Effector memory CD4-positive, alpha-beta T cell (primary cell): Measurements from ENCODE around the gene TMSB4X.
"Not testable (repeated sequence)": the region's sequence is repeated elsewhere in the genome, so short reads cannot be mapped to it uniquely, and the experiment has no call there.

Experiments
- DNase-seq, 3 donors: peaks; one replicate each; pipeline ENCODE4 v3.0.0-alpha.2; 2020
- H3K27ac ChIP-seq: 2 replicates; pipeline ENCODE4 v1.7.0; 2013; ENCODE audit warnings: mild to moderate bottlenecking, low read length, moderate library complexity; ENCODE audit not compliant: insufficient read depth, poor library complexity, severe bottlenecking
- H3K27me3 ChIP-seq: replicated peaks from 2 replicates; pipeline ENCODE4 v1.7.0; 2013; ENCODE audit warnings: mild to moderate bottlenecking, low read length; ENCODE audit not compliant: insufficient read depth, control insufficient read depth, poor library complexity, severe bottlenecking
- H3K36me3 ChIP-seq: 2 replicates; pipeline ENCODE4 v1.7.0; 2013; ENCODE audit warnings: mild to moderate bottlenecking, low read length, moderate library complexity; ENCODE audit not compliant: control insufficient read depth, insufficient read depth
- H3K4me1 ChIP-seq: 2 replicates; pipeline ENCODE4 v1.7.0; 2013; ENCODE audit warnings: low read length, mild to moderate bottlenecking; ENCODE audit not compliant: control insufficient read depth, insufficient read depth, poor library complexity, severe bottlenecking
- H3K4me3 ChIP-seq: 2 replicates; pipeline ENCODE4 v1.7.0; 2013; ENCODE audit warnings: low read length, low read depth, mild to moderate bottlenecking; ENCODE audit not compliant: insufficient read depth, poor library complexity, severe bottlenecking
- H3K9me3 ChIP-seq: 2 replicates; pipeline ENCODE4 v1.7.0; 2013; ENCODE audit warnings: mild to moderate bottlenecking, low read length, moderate library complexity; ENCODE audit not compliant: control insufficient read depth

Gene TMSB4X

DNA sequence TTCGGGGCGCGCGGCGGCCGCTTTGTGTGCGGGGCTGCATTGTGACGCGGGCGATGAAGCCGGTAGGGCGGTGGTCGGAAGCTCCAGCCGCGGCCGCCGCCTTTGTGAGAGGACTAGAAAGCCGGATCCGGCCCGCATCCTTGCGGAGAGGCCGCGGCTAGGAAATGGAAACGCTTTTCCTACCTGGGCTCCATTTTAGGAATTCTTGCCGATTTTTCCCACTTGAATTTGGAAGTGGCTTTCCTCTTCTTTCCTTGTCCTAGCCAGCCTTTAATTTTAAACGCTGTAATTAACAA, 708 bp downstream of the TMSB4X start:
- no peaks in the 10 kb centered on the region for H3K9me3 ChIP-seq
- no peak for DNase-seq
- H3K4me1 ChIP-seq, result peaks cover 13% of the 10 kb centered on the region
- no peaks in the 10 kb centered on the region for H3K27me3 ChIP-seq
- peak overlapping the region; percentile 90 for H3K27ac ChIP-seq
- H3K4me3 ChIP-seq, result peak overlapping the region; percentile 71
- peaks cover 13% of the 10 kb centered on the region for H3K36me3 ChIP-seq

DNA sequence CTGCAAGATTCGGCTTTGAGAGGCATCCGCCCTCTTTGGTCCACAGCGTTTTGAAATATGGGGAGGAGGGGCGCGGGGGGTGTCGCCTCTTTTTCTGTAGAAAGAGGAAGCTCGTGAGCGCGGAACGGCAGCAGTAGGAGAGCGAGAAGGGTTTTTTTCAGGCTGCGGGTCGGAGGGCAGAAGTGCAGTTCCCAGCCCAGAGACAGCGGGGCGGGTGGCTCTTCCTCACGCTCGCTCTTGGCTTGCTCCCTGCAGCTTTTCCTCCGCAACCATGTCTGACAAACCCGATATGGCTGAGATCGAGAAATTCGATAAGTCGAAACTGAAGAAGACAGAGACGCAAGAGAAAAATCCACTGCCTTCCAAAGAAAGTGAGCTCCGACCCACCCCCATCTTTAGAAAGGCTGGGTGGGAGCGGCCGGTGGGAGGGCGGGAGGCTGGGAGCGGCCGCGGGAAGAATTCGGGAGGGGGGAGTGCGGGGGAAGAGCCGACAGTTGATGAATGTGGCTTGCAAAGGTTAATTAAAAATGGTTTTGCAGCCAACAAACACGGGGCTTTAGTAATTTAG, 1.2 kb downstream of the TMSB4X start:
- Histone ChIP-seq H3K4me3 (peak overlapping the region; percentile 71), H3K27me3 (no peaks in the 10 kb centered on the region), H3K4me1 (peaks cover 13% of the 10 kb centered on the region), H3K27ac (peak overlapping the region; percentile 90), H3K9me3 (no peaks in the 10 kb centered on the region), H3K36me3 (peaks cover 13% of the 10 kb centered on the region)
- DNase-seq, result no peak

DNA sequence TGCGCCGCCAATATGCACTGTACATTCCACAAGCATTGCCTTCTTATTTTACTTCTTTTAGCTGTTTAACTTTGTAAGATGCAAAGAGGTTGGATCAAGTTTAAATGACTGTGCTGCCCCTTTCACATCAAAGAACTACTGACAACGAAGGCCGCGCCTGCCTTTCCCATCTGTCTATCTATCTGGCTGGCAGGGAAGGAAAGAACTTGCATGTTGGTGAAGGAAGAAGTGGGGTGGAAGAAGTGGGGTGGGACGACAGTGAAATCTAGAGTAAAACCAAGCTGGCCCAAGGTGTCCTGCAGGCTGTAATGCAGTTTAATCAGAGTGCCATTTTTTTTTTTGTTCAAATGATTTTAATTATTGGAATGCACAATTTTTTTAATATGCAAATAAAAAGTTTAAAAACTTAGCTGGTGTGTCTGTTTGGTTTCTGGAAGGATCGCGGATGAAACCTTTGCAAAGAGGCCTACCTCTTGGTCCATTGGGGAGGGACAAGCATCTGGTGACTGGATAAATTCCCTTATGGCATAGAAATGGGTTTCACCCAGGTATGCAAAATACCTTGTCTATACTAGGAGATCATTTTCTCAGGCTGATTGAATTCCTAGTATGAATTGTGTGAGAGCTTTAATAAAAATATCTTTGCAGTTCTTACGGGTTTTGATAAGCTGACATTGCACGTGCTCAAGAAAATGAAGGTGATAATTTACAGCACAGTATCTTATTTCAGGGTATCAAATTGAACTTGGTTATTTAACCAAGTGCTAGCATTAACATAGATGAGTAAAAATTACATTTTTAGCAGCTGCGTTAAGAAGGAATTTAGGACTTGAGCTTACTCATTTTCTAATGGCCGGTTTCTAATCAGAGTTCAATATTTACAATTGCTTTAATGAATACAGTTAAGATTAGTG, 2.2 kb downstream of the TMSB4X start:
- peaks cover 13% of the 10 kb centered on the region for H3K36me3 ChIP-seq
- not testable (repeated sequence) for H3K27me3 ChIP-seq, H3K9me3 ChIP-seq, DNase-seq
- H3K4me1 ChIP-seq, result peaks cover 23% of the 10 kb centered on the region
- H3K4me3 ChIP-seq, result peak overlapping the region; percentile 71
- H3K27ac ChIP-seq, result peak overlapping the region; percentile 90

DNA sequence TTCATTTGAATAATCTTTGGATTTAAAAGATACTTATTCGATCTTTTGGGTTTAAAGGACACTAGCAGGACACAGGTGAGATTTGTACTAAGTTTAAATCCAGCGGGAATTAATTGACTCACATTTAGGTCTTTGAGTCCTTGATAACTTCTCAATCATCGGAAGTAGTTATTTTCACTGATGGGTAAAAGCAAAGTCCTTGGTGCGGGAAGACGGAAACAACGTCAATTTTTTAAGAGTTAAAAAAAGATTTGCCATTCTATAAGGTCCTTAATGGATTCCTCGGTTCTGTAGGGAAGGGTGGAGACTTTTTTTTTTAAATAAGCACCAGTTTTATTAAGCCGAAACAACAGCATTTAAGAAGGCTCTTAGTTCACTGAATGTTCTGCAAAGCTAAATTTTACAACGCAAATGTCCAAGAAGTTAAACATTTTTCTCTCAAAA, 2.9 kb downstream of the TMSB4X start:
- Histone ChIP-seq H3K9me3 (no peaks in the 10 kb centered on the region), H3K36me3 (peaks cover 13% of the 10 kb centered on the region), H3K4me1 (peaks cover 30% of the 10 kb centered on the region), H3K27me3 (no peaks in the 10 kb centered on the region), H3K27ac (peak overlapping the region; percentile 78), H3K4me3 (peak overlapping the region; percentile 46)
- DNase-seq, result no peak

DNA sequence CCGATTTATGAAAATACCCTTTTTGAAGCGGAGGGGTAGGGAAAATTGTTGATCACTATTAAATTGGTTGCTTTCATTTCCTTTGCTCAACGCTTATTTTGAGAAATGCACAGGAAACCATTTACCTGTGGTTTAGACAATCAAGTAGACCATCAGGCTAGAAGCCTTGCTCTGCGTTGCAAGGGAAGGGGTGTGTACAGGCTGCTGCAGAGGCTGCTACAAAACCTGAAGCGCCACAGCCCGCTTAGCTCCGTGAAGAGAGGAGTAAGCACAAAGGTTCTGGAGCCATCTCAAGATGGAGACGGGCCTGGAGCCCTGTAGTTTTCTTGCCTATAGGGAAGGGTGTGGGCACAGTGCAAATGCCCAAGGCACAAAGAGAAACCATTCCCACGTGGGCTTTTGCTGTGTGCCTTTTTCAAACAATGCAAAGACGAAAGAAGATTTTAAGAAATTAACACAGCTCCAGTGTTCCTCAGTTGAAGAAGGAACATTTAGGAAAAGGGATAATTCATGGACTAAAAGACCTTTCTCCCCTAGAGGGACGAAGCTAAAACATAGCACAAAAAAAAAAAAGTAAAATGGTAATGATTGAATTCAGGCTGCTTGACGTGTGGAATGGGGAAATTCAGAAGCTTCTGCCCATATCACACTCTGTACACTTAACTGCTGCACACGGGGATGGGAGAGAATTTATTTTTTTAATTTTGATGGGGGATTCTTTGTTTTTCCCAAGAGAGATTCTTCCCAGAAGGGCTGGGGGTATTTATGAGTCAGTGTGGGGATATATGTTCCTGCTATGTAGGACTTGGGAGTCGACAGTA, 3.5 kb downstream of the TMSB4X start:
- peak; percentile 60 to 70 (median 62) for DNase-seq
- H3K9me3 ChIP-seq, result no peaks in the 10 kb centered on the region
- peaks cover 34% of the 10 kb centered on the region for H3K4me1 ChIP-seq
- peaks cover 13% of the 10 kb centered on the region for H3K36me3 ChIP-seq
- peak overlapping the region; percentile 46 for H3K4me3 ChIP-seq
- no peaks in the 10 kb centered on the region for H3K27me3 ChIP-seq
- peak overlapping the region; percentile 78 for H3K27ac ChIP-seq

DNA sequence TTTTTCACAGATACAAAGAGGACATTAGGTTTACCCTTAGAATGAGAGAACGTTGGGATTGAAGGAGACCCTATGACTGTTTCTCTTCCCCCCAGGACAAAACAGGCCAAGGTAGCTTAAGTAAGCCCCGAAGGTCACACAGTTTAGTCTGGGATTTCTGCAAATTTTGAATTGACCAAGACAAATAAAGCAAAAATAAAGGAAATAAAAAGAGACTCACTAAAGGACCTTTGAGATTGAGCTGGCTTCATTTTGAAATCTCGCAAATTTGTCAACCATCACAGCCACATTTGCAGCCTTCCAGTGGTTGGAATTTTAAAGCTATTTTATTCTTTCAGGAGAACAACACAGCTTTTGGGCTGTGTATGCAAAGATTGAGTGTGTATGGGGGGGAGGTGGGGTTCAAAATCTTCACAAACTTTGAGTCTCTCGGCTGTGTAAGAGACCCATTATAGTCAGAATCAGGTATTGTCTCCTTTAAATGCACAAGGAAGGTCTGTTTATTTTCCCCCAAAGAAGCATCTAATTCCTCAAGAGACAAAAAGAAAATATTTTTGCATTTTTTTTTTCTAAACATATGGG, 4.2 kb downstream of the TMSB4X start:
- no peaks in the 10 kb centered on the region for H3K27me3 ChIP-seq
- peak overlapping the region; percentile 78 for H3K27ac ChIP-seq
- peaks cover 13% of the 10 kb centered on the region for H3K36me3 ChIP-seq
- peaks cover 41% of the 10 kb centered on the region for H3K4me1 ChIP-seq
- peak overlapping the region; percentile 46 for H3K4me3 ChIP-seq
- DNase-seq, result no peak
- no peaks in the 10 kb centered on the region for H3K9me3 ChIP-seq

DNA sequence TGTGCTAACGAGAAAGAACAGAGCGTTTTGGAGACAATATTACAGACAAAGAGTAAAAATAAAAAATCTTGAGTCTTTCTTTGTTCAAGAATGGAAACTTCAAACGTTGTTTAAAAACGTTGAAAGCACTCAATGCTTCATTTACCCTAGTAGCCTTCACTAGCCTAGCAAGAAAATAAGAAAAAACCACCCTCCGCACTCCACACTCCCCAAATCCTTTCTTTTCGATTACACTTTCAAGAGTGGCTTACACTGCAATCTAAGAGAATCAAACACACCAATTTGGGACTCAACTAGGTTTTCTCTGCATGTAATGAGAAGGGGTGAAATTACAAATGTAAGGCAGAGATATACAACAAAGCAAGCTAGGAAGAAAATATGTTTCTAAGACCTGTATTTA, 4.7 kb downstream of the TMSB4X start:
- Histone ChIP-seq H3K27me3 (no peaks in the 10 kb centered on the region), H3K4me3 (peak overlapping the region; percentile 18), H3K36me3 (peaks cover 13% of the 10 kb centered on the region), H3K4me1 (peaks cover 44% of the 10 kb centered on the region), H3K27ac (peak overlapping the region; percentile 78), H3K9me3 (no peaks in the 10 kb centered on the region)
- DNase-seq, result no peak

DNA sequence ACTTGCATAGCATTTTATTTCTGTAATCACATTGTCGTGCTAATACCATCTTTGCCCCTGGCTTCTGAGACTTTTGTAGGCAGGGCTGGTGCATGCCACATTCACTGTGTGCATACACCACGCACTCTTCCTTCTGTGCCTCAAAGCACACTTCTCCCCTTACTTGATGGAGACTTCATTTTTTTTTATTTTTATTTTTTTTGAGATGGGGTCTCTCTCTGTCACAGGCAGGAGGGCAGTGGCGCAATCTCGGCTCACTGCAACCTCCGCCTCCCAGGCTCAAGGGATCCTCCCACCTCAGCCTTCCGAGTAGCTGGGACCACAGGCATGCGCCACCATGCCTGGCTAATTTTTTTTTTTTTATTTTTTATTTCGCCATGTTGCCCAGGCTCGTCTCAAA, 5.1 kb downstream of the TMSB4X start:
- DNase-seq, H3K27me3 ChIP-seq, H3K9me3 ChIP-seq: not testable (repeated sequence)
- peak overlapping the region; percentile 18 for H3K4me3 ChIP-seq
- H3K4me1 ChIP-seq, result peaks cover 48% of the 10 kb centered on the region
- peak overlapping the region; percentile 78 for H3K27ac ChIP-seq
- peaks cover 13% of the 10 kb centered on the region for H3K36me3 ChIP-seq

DNA sequence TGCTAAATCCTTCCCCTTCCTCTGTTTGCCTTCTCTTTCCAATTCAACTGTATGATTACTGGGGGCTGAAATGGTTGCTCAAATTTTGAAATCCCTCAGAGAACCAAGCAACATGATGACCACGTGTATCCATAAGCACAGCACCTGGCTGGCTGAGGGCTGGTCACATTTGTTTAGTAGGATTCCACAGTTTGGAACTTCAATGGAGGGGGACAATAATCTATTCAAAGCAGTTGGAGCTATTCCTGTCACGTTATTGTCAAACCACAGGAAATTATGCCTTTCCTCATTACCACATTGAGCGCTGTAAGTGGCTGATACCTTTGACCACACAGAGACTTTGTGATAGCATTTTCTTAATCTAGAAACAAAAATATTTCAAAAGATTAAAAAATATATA, 7.0 kb downstream of the TMSB4X start:
- no peaks in the 10 kb centered on the region for H3K36me3 ChIP-seq
- H3K4me1 ChIP-seq, result peaks cover 60% of the 10 kb centered on the region
- no peaks in the 10 kb centered on the region for H3K27me3 ChIP-seq
- H3K9me3 ChIP-seq, result no peaks in the 10 kb centered on the region
- H3K4me3 ChIP-seq, result no peak overlapping the region
- peak overlapping the region; percentile 78 for H3K27ac ChIP-seq
- DNase-seq, result no peak
